IMR-90 (cell line): ENCODE measurements around the gene POLG2. TPM values are rescaled to one million over a fixed set of nuclear protein-coding genes. Genes with fewer than 3 reads are reported as not detected.

Source experiments
- ATAC-seq: fragments of 200-7000 bp; cut with Tn5 transposase; 2 replicates; pipeline ENCODE4 v1.9.1; 2020; ENCODE audit warnings: low read depth, mild to moderate bottlenecking, moderate library complexity
- BruUV-seq: library from RNA; stranded (reverse); fragments of 400-500 nt; replicated peaks from 2 replicates; lab custom pipeline; 2021; lab: Mats Ljungman, UMichigan
- CTCF ChIA-PET: fragments of 300-600 bp; formaldehyde crosslinking; extraction: SDS; loops from one replicate; lab custom pipeline; 2021; ENCODE audit warnings: antibody characterized with exemption; lab: Yijun Ruan, JAX
- POLR2A ChIA-PET: fragments of 300-600 bp; sonication (Branson Sonifier 250); formaldehyde crosslinking; loops from one replicate; lab custom pipeline; 2022; ENCODE audit warnings: antibody characterized with exemption; ENCODE audit not compliant: unreplicated experiment; lab: Charles Lee
- DNase-seq: peaks from one replicate; pipeline ENCODE4 v3.0.0; 2013
- H2AFZ ChIP-seq: replicated peaks from 2 replicates; pipeline ENCODE3; 2013; ENCODE audit warnings: low read length, mild to moderate bottlenecking; ENCODE audit not compliant: poor library complexity
- H2AK5ac ChIP-seq: 2 replicates; pipeline ENCODE4 v1.6.1; 2013; ENCODE audit warnings: low read depth, low read length, inconsistent platforms
- H2AK9ac ChIP-seq: replicated peaks from 2 replicates; pipeline ENCODE3; 2013; ENCODE audit warnings: mild to moderate bottlenecking, low read depth, low read length, moderate library complexity; ENCODE audit not compliant: poor library complexity
- H2BK120ac ChIP-seq: 2 replicates; pipeline ENCODE4 v1.6.1; 2013; ENCODE audit warnings: low read depth, low read length, inconsistent platforms
- H2BK15ac ChIP-seq: 3 replicates; pipeline ENCODE4 v1.6.1; 2013; ENCODE audit warnings: low read depth, low read length, inconsistent platforms
- H2BK20ac ChIP-seq: 2 replicates; pipeline ENCODE4 v1.6.1; 2013; ENCODE audit warnings: low read depth, mild to moderate bottlenecking, inconsistent platforms, low read length, moderate library complexity
- H2BK5ac ChIP-seq: 2 replicates; pipeline ENCODE4 v1.6.1; 2013; ENCODE audit warnings: mild to moderate bottlenecking, low read depth, low read length, inconsistent platforms; ENCODE audit not compliant: poor library complexity, severe bottlenecking
- H3K14ac ChIP-seq: replicated peaks from 2 replicates; pipeline ENCODE4 v1.6.1; 2013; ENCODE audit warnings: low read depth, low read length, inconsistent platforms
- H3K18ac ChIP-seq: 2 replicates; pipeline ENCODE4 v1.6.1; 2013; ENCODE audit warnings: low read depth, low read length, control low read depth
- H3K23ac ChIP-seq: 2 replicates; pipeline ENCODE4 v1.6.1; 2013; ENCODE audit warnings: low read depth, low read length, inconsistent platforms
- H3K27ac ChIP-seq: 2 replicates; pipeline ENCODE4 v1.5.1; 2013; ENCODE audit warnings: mild to moderate bottlenecking, control low read depth, low read length; ENCODE audit not compliant: insufficient read depth
- H3K27me3 ChIP-seq: 2 replicates; pipeline ENCODE4 v1.6.1; 2013; ENCODE audit warnings: low read length; ENCODE audit not compliant: control insufficient read depth, insufficient read depth
- H3K36me3 ChIP-seq: 2 replicates; pipeline ENCODE4 v1.6.1; 2013; ENCODE audit warnings: low read length, mixed read lengths; ENCODE audit not compliant: control insufficient read depth, insufficient read depth
- H3K4ac ChIP-seq: 2 replicates; pipeline ENCODE4 v1.6.1; 2013; ENCODE audit warnings: low read depth, low read length, inconsistent platforms
- H3K4me1 ChIP-seq: 2 replicates; pipeline ENCODE4 v1.6.1; 2013; ENCODE audit warnings: low read length, mixed read lengths; ENCODE audit not compliant: control insufficient read depth, insufficient read depth
- H3K4me2 ChIP-seq: 2 replicates; pipeline ENCODE4 v1.6.1; 2013; ENCODE audit warnings: low read depth, mild to moderate bottlenecking, control low read depth, low read length, moderate library complexity
- H3K4me3 ChIP-seq: 2 replicates; pipeline ENCODE4 v1.5.1; 2013; ENCODE audit warnings: low read depth, mild to moderate bottlenecking, control low read depth, low read length, moderate library complexity; ENCODE audit not compliant: insufficient read depth
- H3K56ac ChIP-seq: 2 replicates; pipeline ENCODE4 v1.6.1; 2013; ENCODE audit warnings: low read length, inconsistent platforms; ENCODE audit not compliant: insufficient read depth; ENCODE audit errors: extremely low read depth
- H3K79me1 ChIP-seq, 2 experiments: 2 replicates each; pipeline ENCODE4 v1.6.1; 2013; ENCODE audit warnings: low read length in 2 of 2, inconsistent platforms in 1 of 2, low read depth in 1 of 2
- H3K9ac ChIP-seq: 2 replicates; pipeline ENCODE4 v1.6.1; 2013; ENCODE audit warnings: low read depth, low read length, control low read depth
- H3K9me1 ChIP-seq: 2 replicates; pipeline ENCODE4 v1.6.1; 2013; ENCODE audit warnings: low read length, inconsistent platforms; ENCODE audit not compliant: insufficient read depth
- H3K9me3 ChIP-seq: 2 replicates; pipeline ENCODE4 v1.6.1; 2013; ENCODE audit warnings: low read length; ENCODE audit not compliant: control insufficient read depth, insufficient read depth
- H4K20me1 ChIP-seq: 2 replicates; pipeline ENCODE4 v1.6.1; 2013; ENCODE audit warnings: low read length, inconsistent platforms; ENCODE audit not compliant: insufficient read depth
- H4K5ac ChIP-seq: 2 replicates; pipeline ENCODE4 v1.6.1; 2013; ENCODE audit warnings: mild to moderate bottlenecking, low read depth, low read length, control low read depth
- H4K8ac ChIP-seq, 2 experiments: 2 replicates each; pipeline ENCODE4 v1.6.1; 2013; ENCODE audit warnings: low read depth in 2 of 2, low read length in 2 of 2, control low read depth in 1 of 2, inconsistent platforms in 1 of 2
- H4K91ac ChIP-seq: 2 replicates; pipeline ENCODE4 v1.6.1; 2013; ENCODE audit warnings: low read depth, low read length, inconsistent platforms; ENCODE audit not compliant: insufficient read depth
- BHLHE40 ChIP-seq: fragments of 150-350 bp; IDR thresholded peaks from 2 replicates; pipeline ENCODE4 v1.6.1; 2016; ENCODE audit warnings: mild to moderate bottlenecking, low read depth, low read length
- FOS ChIP-seq: fragments of 150-350 bp; IDR thresholded peaks from 2 replicates; pipeline ENCODE4 v1.6.1; 2016; ENCODE audit warnings: low read depth, low read length
- MXI1 ChIP-seq: IDR thresholded peaks from 2 replicates; pipeline ENCODE4 v1.6.1; 2012; ENCODE audit warnings: low read depth, mild to moderate bottlenecking, low read length, moderate library complexity, borderline replicate concordance
- POLR2A ChIP-seq: IDR thresholded peaks from 2 replicates; pipeline ENCODE4 v1.6.1; 2012; ENCODE audit warnings: mild to moderate bottlenecking, low read depth, low read length
- RCOR1 ChIP-seq: IDR thresholded peaks from 2 replicates; pipeline ENCODE4 v1.6.1; 2012; ENCODE audit warnings: mild to moderate bottlenecking, low read length, improper control_type of control experiment; ENCODE audit not compliant: insufficient replicate concordance
- WGBS, 2 experiments: methylation state at CpG; one replicate each; pipeline versions ENCODE4 v1.1.5 to v1.1.7; 2013; ENCODE audit warnings: missing lambda C conversion rate in 2 of 2; ENCODE audit not compliant: insufficient read length in 1 of 2; ENCODE audit errors: extremely low coverage in 2 of 2; 5-methylcytosine and 5-hydroxymethylcytosine counted together
- dilution Hi-C: fragments of 300-500 bp; cut with HindIII; formaldehyde crosslinking; loops from one replicate; pipeline ENCODE4 v1.14.3; 2018; ENCODE audit warnings: low sequenced_read_pairs; ENCODE audit not compliant: unreplicated experiment
- in situ Hi-C: fragments of 300-500 bp; cut with MboI; formaldehyde crosslinking; loops from 3 replicates; pipeline ENCODE4 v1.14.3; 2019; ENCODE audit warnings: low sequenced_read_pairs, inconsistent platforms, mixed read lengths
- intact Hi-C: fragments of 100-400 bp; cut with micrococcal nuclease; formaldehyde crosslinking; loops from 2 replicates; pipeline ENCODE4 v1.10.0; 2022
- polyA plus RNA-seq, 3 experiments: library from polyadenylated mRNA; depleted of rRNA; stranded (reverse); fragments of >200 nt; gene quantifications; 2 replicates each; pipeline ENCODE4 v1.2.3, GENCODE V29; 2012; ENCODE audit warnings: low replicate concordance in 1 of 3
- total RNA-seq: library from RNA; depleted of rRNA; stranded (reverse); fragments of >200 nt; gene quantifications from 2 replicates; pipeline ENCODE4 v1.2.3, GENCODE V29; 2012
- TF ChIP-seq, protein P1 (sequence below): conservative IDR thresholded peaks from 2 replicates; pipeline ENCODE4 v1.5.1; 2012; ENCODE audit warnings: mild to moderate bottlenecking, low read depth, low read length, improper control_type of control experiment
- TF ChIP-seq, protein P2 (sequence below): fragments of 150-350 bp; IDR thresholded peaks from 2 replicates; pipeline ENCODE4 v1.6.1; 2016; ENCODE audit warnings: low read depth, mild to moderate bottlenecking, low read length, moderate library complexity, borderline replicate concordance
- TF ChIP-seq, protein P3 (sequence below): fragments of 150-350 bp; IDR thresholded peaks from 2 replicates; pipeline ENCODE4 v1.6.1; 2017; ENCODE audit warnings: mild to moderate bottlenecking, antibody characterized with exemption, low read length, low read depth

The POLG2 gene
- total and polyA plus RNA-seq, 2 of the 4 experiments (the other 2 are of a cell fraction), result 7.0 to 7.7 TPM

DNA sequence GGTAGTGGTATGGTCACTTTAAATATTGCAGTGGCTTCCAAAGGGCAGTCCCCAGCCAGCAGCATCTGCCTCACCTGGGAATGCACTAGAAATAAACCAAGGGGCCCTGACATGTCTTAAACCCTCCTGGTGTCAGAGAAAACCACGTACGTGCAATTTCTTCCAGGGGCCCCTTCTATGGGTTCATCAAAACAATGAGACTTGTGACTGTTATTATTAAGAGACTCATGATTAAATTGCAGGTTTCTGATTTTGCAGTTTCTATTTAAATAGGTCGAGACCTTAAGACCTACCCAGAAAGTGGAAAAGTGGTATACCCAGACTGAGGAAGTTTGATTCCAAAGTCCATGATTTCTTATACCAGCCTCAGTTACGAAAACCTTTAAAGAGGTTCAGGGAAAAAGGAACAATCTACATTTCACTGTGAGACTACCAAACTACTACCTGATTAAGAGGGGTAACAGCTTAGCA, 746 bp upstream of the POLG2 start (continued):
- no peak for TF ChIP-seq FOS
- TF ChIP-seq, protein P1, sequence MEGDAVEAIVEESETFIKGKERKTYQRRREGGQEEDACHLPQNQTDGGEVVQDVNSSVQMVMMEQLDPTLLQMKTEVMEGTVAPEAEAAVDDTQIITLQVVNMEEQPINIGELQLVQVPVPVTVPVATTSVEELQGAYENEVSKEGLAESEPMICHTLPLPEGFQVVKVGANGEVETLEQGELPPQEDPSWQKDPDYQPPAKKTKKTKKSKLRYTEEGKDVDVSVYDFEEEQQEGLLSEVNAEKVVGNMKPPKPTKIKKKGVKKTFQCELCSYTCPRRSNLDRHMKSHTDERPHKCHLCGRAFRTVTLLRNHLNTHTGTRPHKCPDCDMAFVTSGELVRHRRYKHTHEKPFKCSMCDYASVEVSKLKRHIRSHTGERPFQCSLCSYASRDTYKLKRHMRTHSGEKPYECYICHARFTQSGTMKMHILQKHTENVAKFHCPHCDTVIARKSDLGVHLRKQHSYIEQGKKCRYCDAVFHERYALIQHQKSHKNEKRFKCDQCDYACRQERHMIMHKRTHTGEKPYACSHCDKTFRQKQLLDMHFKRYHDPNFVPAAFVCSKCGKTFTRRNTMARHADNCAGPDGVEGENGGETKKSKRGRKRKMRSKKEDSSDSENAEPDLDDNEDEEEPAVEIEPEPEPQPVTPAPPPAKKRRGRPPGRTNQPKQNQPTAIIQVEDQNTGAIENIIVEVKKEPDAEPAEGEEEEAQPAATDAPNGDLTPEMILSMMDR, result no peak

DNA sequence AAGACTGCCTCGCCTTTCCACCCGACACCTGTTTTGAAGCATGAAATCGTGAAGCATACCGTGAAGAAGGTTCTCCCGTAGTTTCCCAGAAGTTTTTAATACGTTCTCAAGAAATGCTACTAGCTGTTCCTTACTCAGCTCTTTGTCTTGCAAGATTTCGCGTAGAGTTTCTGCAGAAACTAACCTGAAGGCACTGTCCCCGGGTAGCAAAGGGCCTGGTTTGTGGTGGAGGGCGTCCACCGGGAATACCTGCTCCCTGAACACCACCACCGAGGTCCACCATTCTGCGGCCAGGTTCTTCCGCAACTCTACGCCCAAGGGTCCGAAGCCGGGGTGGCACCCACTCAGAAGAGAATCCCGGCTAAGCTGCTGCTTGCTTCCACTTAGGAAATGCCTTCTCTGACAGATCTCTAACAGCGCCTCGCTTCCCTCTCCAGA, 487 bp downstream of the POLG2 start:
- POLR2A ChIA-PET, result interaction anchor here (0.5 to 1.0 kb wide), 7 partner anchors 9 to 182 kb away, joined by 3 to 7 read pairs (median 3); no protein-coding TSS in a partner anchor
- TF ChIP-seq POLR2A (no peak), BHLHE40 (no peak), MXI1 (no peak), RCOR1 (no peak), FOS (no peak)
- TF ChIP-seq, protein P2, sequence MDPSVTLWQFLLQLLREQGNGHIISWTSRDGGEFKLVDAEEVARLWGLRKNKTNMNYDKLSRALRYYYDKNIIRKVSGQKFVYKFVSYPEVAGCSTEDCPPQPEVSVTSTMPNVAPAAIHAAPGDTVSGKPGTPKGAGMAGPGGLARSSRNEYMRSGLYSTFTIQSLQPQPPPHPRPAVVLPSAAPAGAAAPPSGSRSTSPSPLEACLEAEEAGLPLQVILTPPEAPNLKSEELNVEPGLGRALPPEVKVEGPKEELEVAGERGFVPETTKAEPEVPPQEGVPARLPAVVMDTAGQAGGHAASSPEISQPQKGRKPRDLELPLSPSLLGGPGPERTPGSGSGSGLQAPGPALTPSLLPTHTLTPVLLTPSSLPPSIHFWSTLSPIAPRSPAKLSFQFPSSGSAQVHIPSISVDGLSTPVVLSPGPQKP, result no peak
- TF ChIP-seq, protein P3, sequence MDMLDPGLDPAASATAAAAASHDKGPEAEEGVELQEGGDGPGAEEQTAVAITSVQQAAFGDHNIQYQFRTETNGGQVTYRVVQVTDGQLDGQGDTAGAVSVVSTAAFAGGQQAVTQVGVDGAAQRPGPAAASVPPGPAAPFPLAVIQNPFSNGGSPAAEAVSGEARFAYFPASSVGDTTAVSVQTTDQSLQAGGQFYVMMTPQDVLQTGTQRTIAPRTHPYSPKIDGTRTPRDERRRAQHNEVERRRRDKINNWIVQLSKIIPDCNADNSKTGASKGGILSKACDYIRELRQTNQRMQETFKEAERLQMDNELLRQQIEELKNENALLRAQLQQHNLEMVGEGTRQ, result no peak
- TF ChIP-seq, protein P1, result no peak

More for the DNA sequence above, 487 bp downstream of the POLG2 start:
- peak overlapping the region; percentile 81 for H3K4ac ChIP-seq
- no peaks in the 10 kb centered on the region for H3K27me3 ChIP-seq
- DNase-seq (no peak), ATAC-seq (no peak)
- intact Hi-C loops (no loop called here), dilution Hi-C loops (no loop called here), in situ Hi-C loops (no loop called here)
- no peak overlapping the region for H2BK15ac ChIP-seq
- H2AFZ ChIP-seq, result peak overlapping the region; percentile 95
- H3K79me1 ChIP-seq, result peaks cover 22 to 34% of the 10 kb centered on the region in 2 experiments
- H3K56ac ChIP-seq, result peak overlapping the region; percentile 53
- peak overlapping the region; percentile 70 for H2BK5ac ChIP-seq
- peak overlapping the region; percentile 99 for H3K4me2 ChIP-seq
- H3K9me1 ChIP-seq, result no peaks in the 10 kb centered on the region
- peak overlapping the region; percentile 68 for H3K4me3 ChIP-seq
- H4K20me1 ChIP-seq, result peaks cover 37% of the 10 kb centered on the region
- no TSS peak for BruUV-seq
- no peaks in the 10 kb centered on the region for H3K9me3 ChIP-seq
- H2AK9ac ChIP-seq, result peak overlapping the region; percentile 68
- H3K36me3 ChIP-seq, result peaks cover 25% of the 10 kb centered on the region
- peak overlapping the region; percentile 17; the same call in 1 of the 2 replicates for H4K5ac ChIP-seq
- peak overlapping the region; percentile 11; the same call in 1 of the 2 replicates for H2AK5ac ChIP-seq
- peak overlapping the region; percentile 76 for H3K27ac ChIP-seq
- H3K14ac ChIP-seq, result peak overlapping the region; percentile 84
- no peak overlapping the region for H3K18ac ChIP-seq
- H3K4me1 ChIP-seq, result no peaks in the 10 kb centered on the region
- H4K91ac ChIP-seq, result 0 out of 2 replicates have a peak overlapping the region, but pooled peaks have one; percentile 70
- CTCF ChIA-PET, result interaction anchor here (0.6 to 1.0 kb wide), 2 partner anchors 11 to 153 kb away, joined by 3 read pairs; no protein-coding TSS in a partner anchor
- H2BK20ac ChIP-seq, result no peak overlapping the region; the same call in 1 of the 2 replicates
- H3K23ac ChIP-seq, result peak overlapping the region; percentile 88
- peak overlapping the region; percentile 3 to 91; a peak in 3 of 4 replicates for H4K8ac ChIP-seq
- peak overlapping the region; percentile 48; the same call in 1 of the 2 replicates for H2BK120ac ChIP-seq
- H3K9ac ChIP-seq, result peak overlapping the region; percentile 71
- 0% methylated on average over 9 of the region's 20 CpGs; no CpG with 5 or more reads in 1 of the 2 experiments for WGBS, 2 experiments
